GM12872 (cell line): Measurements from ENCODE around the gene TRMT61A.

ENCODE experiments used
- TF ChIP-seq, protein P1 (sequence below): IDR thresholded peaks from 3 replicates; pipeline ENCODE4 v1.5.1; 2011; ENCODE audit warnings: low read depth, mild to moderate bottlenecking, low read length, moderate library complexity; ENCODE audit not compliant: insufficient read depth

The TRMT61A gene

GRCh38 chr14:103543140-103543539 lies 14.1 kb downstream of the TRMT61A start:
- TF ChIP-seq, protein P1, sequence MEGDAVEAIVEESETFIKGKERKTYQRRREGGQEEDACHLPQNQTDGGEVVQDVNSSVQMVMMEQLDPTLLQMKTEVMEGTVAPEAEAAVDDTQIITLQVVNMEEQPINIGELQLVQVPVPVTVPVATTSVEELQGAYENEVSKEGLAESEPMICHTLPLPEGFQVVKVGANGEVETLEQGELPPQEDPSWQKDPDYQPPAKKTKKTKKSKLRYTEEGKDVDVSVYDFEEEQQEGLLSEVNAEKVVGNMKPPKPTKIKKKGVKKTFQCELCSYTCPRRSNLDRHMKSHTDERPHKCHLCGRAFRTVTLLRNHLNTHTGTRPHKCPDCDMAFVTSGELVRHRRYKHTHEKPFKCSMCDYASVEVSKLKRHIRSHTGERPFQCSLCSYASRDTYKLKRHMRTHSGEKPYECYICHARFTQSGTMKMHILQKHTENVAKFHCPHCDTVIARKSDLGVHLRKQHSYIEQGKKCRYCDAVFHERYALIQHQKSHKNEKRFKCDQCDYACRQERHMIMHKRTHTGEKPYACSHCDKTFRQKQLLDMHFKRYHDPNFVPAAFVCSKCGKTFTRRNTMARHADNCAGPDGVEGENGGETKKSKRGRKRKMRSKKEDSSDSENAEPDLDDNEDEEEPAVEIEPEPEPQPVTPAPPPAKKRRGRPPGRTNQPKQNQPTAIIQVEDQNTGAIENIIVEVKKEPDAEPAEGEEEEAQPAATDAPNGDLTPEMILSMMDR: no peak

DNA sequence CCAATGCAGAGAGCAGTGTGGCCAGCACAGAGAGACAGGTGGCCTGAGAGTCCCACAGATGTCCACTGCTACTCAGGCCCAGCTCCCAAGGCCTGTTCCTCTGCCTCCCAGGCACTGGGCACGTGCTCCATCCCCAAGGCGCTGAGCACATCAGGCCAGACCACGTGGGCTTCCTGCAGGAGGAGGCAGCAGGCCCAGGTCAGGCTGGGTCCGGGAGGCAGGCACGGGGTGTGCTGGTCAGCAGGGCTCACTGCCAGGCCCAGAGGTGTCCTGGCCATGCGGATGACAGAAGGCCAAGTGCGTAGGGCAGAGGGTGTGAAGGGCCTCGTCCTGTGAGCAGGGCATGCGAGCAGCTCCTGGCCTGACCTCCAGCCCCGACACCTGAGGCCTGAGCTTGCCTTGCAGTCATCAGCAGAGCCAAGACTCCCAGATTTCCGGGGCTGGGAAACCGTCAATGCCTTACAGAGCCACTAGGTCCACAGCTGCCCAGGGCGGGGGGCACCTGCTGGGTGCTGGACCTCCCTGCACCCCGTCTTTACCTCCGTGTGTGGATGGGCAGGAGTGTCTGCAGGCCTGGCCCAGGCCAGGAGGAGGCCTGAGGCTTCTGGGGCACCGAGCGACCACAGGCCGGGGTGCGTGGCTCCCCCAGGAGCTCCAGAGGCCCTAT lies 14.9 kb downstream of the TRMT61A start:
- TF ChIP-seq, protein P1: no peak

DNA sequence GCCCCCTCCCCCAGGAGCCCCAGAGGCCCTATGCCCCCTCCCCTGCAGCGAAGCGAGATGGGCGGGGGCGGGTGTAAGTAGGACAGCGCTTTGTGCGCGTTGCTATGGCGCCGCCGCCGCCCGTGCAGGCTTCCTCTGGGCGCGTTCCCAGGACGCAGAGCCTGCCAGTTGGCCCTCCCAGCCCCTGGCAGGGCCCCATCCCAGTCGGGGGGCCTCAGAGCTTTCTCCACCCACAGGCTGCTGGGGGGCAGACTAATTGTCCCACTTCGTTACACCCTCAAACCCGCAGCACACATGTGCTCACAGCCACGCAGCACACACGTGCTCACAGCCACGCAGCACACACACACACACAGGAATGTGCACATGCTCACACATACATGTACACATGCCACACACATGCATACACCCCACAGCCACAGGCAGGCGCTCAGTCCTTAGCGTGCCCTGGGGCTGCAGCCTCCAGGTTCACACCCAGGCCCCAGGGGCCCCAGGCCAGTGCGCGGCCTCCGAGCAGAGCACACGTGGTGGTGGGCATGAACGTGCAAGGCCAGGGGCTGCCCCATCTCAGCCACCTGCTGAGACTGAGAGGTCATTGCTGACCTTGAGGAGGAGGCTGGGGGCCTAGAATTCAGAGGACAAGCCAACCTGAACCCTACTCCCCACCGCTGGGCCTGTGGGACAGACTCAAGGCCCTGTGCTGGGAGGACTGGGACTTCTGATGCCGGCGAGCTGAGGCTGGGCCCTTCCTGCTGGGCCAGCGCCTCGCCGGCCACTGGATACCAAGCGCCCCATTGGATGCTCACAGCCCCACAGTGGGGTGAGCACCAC lies 15.6 kb downstream of the TRMT61A start:
- TF ChIP-seq, protein P1: no peak

DNA sequence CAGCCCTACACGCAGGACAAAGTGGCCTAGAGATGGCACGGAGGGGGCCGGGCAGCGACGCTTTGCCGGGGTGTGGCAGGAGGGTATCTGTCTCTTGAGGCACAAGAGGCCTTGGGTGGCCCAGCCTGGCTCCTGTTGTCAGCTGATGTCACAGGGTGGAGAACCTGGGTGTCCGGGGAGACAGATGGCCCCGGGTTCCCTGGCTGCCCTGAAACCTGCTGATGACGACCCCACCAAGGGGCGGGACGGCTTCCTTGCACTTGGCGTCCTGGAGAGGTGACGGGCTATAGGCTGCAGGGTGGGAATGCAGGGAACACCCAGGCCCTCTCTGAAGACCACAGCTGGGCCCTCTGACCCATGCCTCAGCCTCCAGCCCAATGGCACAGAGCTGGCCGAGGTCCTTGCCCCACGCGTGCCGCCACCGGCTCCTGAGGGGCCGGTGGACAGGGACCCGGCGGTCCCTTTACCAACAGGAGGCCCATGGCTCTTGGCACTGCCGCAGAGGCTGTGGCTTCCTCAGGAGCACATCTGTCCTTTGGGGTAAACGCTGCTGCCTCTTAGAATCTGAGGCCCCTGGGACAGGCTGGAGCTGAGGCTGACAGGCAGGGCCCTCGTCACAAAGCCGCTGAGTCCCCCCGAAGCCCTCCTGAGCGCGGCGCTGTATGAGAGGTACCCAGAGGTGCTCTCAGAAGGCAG lies 16.4 kb downstream of the TRMT61A start:
- TF ChIP-seq, protein P1: no peak

DNA sequence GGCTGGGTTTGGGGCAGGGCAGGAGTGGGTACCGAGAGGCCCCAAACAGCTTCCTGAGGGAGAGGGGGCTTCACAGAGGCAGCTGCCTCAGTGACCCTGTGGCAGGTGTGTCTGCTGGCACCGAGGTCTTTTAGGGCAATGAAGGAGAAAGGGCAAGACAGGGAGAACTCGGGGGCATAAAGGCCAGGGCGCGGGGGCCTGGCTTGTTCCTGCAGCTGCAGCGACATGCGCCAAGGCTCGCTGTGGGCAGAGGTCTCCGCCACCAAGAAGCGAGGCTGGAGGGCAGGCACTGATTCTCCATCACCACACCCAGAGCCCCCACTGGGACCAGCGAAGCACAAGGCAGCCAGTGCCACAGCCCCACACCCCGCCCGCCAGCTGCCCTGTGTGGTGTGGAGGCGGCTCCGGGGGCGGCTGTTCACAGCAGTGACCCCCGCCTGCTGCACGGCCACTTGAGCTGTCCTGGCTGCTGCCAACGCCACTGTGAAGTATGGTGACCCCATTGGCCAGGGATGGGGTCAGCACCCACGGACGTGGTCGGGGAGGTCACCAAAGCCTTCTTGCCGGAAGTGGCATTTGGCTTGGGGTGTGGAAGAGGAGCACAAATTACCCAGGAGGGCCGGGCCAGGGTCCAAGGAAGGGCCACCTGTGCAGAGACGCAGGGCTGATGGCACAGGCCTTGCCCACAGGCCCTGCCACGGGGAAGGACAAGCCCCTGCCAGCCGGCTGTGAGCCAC lies 17.1 kb downstream of the TRMT61A start:
- TF ChIP-seq, protein P1: no peak

DNA sequence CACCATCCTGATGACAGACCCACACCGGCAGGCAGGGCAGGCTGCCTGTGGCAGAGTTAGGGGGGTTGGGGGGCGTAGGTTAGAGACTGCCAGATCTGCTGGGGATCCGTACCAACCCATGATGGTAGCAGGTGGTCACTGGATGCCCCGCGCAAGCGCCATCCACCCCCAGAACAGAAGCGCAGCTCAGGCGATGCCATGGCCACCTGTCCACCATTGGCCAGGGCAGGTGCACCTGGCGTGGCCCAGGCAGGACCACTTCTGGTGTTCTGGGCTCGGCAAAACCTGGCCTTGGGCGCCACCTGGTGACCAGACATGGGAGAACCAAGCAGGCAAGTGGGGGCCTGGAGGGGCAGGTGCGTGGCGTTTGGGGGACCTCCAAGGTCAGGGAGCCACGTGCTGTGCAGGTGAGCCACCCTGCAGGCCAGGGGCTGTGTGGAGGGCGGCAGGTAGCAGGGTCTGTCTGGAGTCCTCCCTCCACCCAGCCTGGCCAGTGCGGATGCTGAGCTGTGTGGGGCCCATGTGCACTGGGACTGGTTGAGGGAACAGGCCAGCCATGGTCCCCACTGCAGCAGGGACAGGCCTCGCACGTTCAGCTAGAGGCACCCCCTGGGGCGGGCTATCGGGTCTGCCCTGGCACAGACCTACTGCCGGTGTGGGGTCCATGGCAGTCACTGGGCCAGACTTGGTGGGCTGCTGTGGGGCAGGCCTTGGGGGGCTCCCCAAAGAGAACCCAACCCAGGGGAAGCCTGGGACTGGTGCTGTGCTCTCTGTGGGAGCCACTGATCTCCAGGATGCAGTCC lies 17.9 kb downstream of the TRMT61A start:
- TF ChIP-seq, protein P1: peak; percentile 86
